ENCODE data around the gene PRKCB. TPM values are rescaled to one million over a fixed set of nuclear protein-coding genes. Genes with fewer than 3 reads are reported as not detected.

The PRKCB gene
- total RNA-seq, 1 donor from 2014 or later, result 59.0 TPM

DNA sequence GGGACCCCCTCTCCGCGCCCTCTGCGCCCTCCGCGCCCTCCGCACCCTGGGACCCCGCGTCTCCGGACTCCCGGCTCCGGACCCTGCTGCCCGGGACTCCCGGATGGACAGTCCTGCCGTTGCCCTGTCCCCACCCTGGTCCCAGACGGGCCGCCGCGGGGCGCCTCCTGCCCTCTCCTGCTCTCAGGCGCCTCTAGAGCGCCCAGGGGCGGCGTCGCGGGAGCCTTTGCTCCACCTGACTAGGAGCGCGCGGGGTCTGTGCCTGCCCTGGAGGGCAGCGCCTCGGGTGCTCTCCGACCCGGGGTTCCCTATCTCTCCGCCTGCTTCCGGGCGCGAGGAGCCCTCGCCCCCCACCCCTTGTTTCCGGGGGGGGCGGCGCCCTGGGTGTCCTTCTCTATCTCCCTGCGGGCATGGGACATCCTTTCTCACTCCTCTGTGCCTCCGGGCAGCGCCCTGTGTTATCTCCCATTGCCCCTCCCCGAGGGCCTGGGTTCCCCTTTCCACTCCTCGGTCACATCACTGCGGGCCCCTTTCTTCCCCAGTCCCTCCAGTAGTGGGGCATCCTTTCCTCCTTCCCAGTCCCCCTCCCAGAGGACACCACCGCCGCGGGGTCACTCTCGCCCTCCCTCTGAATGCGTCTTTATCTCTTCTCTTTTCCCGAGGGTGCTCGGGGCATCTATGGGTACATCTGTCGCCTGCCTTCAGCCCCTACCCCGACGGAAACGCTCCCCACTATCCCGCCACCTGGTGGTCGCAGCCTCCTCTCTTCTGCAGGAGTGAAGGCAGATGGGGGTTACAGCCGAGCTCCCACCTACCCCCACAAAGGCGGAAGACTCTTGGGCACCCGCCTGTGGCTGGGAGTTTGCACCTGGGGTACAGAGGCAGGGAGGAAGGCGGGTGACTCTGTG is 875 bp downstream of the PRKCB start:
- DNase-seq, result peak; percentile 44

DNA sequence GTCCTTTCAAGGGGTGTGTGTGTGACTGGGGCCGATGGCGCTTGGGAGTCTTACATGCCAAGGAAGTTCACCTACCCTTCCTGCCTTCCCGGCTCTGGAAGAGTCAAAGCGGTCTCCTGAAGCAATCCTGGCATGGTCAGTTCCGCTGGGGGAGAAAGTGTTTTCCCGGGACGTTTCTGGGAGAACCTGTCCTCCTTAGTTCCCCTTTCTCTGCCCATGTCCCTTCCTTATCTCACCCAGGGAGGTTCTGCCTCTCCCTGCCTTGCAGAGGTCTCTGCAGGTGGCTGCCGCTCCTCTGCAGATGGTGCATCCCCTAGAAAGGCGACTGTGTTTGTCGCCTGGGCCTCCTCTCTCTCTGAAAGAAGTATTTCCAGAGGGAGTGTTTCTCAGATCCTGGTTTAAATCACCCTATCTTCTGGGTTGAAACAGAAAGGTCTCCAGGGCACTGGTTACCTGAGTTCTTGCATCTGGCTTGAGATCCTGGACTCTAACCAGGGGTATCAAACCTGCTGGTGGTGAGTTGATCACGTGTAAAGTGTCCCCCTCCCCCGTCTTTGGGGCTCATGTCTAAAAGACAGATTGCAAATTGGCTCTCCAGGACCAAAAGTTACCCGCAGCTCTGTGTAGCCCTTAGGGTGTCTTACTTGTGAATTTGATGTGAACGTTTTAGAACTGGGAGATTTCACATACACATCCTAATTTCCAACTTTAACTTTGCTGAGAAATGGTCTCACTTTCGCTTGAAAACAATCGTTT is 1.9 kb downstream of the PRKCB start:
- peak; percentile 20 for DNase-seq

DNA sequence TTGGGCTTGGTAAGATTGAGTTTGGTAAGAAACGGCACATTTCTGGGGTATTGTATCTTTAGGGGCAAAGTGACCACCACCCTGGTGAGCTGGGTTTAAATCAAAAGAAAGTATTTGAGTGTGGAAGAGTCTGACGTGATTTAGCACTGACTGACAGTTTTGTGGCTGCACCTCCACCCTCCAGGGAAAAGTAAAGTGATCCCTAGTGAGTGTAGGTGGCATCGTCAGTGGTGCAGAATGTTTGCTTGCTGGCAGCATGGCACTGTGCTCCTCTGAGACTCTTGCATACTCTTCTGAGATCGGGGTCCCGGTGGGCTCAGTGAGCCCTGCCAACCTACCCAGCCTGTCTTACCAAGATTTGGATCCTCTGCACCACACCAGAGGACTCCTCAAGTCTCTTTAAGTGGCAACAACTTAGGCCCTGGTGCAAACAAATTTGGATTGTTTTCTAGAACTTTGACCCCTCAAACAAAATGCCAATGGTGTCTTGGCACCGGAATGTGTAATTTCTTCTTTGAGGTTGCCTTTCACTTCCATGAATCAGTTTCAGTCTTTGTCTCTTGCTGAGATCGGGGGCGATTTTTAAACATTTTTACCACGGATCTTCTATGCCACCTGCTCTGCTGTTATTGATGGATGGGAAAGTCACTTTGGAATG is 2.8 kb downstream of the PRKCB start:
- no peak for DNase-seq

DNA sequence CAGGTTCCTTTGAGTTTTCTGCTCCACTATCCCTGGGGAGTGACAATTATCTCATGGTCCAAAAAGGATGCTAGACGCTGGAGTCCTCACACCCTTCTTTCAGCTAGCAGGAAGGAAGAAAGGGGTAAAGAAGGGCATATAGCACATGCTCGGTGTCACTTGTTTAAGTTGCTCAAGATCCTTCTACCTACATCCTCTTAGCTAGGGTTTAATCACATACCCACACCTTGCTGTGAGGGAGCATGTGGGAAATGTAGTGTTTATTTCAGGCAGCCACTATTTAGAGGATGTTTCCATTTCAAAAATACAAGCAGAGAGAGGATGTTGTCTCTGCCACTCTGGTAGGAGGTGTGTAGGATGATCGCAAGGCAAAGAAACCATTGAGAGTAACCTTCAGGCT is 4.5 kb downstream of the PRKCB start:
- DNase-seq, result no peak

DNA sequence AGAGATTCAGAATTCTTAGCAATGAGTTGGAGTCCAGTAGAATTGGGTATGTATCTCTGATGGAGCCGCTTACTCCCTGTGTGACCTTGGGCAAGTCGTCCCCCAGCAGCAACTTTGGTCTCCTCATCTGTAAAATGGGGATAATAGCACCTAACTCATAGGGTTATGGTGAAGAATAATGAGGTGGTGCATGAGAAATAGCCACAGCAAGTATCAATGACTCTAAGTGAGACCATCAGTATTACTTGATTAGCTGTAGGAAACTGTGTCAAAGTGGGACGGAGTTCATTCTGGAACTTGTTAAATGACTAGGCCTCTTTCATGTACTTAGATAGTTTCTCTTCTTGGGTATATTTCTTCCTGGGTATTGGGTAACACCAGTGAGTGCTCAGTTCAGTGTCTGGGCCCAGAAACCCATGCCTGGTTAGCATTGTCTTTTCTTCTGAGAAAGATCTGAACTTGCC is 6.4 kb downstream of the PRKCB start:
- DNase-seq, result no peak

DNA sequence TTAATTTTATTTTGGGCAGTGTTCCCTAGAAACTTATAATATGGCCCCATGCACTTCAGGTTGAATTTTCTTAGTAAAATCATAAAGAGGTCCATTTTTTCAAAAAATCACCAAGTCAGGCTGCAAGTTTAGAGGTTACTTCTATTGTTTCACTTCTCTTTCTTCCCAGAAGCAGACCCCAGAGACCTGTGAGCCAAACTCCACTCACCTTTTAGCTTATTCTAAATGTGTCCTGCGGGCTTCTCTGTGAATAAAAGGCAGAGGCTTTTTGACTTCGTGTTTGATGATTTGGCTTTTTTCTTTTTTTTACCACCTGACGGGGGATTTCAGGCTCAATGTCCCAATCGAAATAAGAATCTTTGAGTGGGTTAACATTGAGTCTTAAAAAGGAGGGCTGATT is 7.4 kb downstream of the PRKCB start:
- no peak for DNase-seq

DNA sequence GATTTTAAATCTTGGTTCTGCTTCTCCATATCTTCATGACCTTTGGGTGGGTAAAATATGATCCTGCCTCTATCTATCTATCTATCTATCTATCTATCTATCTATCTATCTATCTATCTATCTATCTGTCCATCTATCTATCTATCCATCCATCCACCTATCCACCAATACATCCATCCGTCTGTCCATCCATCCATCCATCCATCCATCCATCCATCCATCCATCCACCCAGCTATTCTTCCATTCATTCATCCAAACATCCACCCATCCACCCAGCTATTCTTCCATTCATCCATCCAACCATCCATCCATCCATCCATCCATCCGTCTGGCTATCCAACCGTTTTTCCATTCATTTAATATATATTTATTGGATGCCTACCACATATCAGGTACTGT is 11.5 kb downstream of the PRKCB start:
- DNase-seq, result no peak

DNA sequence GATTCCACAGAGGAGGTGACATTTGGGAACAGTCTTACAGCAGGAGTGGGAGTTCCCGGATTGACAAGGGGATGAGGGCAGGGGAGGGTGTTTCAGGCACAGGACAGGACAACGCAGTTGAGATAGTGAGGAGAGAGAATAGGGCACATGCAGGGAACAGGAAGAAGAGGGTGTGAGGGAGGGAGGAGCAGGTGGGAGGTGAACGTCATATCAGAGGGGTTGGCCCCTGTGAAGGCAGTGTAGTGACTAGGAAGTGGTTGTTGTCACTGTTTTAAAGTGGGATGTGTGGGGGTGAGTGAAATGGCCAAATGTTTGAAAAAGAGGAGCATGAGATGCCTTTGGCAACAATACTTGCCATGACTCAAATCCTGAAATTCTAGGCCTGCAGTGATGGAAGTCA is 12.2 kb downstream of the PRKCB start:
- DNase-seq, result peak; percentile 33

DNA sequence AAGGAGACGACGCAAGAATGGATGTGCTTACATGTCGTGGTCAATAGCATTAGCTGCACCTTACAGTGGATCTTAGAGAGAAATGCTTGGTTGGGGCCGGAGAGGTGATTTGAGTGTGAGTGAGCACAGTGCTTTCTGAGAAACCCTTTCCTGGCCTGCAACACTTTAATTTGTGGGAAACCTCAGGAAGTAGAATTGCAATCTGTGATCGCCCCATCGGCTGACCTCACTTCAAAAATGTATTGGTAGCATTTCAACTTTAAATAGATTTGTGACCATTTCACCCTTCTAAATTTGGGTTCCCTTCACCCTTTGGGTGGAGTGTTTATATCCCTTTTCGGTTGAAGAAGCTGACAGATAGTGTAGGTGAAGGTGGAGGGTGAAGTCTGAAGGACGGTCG is 13.2 kb downstream of the PRKCB start:
- no peak for DNase-seq

DNA sequence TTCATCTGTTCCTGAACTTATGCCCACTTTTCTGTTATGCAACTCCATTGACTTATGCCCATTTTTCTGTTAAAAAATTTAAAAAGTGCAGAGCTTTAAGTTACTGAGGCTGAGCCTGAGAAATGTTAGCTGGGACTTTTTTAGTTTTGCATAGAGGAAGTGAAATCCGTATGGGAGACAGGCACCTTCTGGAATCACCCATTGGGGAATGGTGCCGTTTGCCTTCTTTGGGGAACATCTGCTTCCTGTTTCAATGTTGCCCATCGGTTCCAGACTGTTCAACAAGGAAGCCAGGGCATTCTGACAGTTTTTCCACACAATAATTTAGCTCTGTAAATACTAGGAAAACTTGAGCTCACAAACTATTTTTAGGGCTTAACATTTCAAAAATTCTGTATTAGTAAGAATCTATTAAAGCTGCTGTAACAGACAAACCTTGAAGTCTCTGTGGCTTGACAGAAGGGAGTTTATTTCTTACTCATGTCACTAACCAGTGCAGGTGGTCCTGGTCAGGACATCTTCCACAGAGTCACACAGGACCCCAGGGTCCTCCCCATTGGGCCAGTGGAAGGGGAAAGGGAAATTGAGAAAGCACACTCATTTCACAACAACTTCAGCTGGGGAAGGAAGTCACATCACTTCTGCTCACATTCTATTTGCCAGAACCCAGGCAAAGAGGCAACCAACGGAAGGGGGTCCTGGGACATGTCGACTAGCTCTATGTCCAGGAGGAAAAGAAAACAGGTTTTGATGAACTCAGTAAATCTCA is 17.2 kb downstream of the PRKCB start:
- DNase-seq, result no peak

DNA sequence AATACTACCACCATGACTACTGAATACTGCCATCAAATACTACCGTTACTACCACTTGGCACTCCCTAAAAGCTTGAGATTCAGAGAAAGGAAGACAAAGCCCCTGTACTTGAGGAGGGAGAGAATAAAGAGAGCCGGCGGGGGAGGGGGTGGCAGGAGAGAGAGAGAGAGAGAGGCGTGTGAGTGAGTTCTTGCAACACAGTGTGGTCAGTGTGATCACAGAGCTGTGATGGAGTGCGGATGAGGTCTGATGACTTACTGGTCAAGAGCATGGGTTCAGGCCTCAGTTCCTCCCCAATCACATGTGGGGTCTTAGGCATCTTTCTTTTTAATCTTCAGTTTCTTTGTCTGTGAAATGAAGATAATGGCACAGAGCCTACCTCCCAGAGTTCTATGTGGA is 19.2 kb downstream of the PRKCB start:
- no peak for DNase-seq

DNA sequence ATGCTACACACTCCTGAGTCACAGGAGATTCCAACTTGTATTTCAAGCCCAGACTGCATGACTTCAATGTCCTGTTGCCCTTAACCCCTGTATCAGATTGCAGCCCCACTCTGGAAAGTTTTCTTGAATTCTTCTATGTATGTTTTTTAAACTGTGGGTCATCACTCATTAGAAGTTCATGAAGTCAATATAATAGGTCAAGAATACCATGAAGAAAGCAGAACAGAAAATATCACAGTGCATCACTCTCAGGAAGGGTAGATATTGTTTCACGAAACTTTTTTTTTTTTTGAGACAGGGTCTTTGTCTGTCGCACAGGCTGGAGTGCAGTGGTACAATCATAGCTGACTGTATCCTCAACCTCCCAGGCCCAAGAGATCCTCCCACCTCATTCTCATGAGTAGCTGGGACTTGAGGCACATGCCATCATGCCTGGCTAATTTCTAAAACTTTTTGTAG is 20.5 kb downstream of the PRKCB start:
- DNase-seq, result no peak

DNA sequence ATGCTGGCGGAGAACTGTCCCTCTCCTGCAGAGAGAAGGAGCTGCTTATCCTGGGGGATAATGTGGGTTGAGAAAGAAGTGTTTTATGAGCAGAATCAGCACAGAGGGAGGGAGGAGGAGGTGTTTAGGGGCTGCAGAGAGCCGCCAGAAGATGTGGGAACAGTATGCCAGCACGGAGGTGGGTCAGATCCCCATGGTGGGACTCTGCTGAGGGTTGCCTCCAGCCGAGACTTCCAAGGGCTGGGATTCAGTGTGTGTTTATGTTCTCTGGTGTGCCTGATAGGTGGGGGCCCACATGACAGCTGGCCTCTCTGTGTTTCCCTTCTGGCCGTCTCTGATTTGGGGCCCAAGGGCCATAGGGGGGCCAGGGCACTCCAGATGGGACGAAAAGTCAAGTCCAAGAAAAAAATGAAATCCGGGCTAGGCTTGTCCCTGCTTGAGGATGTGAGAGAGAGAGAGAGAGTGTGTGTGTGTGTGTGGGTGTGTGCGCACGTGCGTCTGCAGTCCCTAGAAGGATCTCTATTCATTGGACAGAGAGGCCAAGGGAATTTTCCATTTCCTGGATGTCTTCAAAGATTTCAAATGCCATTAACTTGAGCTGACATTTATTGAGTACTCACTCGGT is 21.6 kb downstream of the PRKCB start:
- DNase-seq, result no peak

DNA sequence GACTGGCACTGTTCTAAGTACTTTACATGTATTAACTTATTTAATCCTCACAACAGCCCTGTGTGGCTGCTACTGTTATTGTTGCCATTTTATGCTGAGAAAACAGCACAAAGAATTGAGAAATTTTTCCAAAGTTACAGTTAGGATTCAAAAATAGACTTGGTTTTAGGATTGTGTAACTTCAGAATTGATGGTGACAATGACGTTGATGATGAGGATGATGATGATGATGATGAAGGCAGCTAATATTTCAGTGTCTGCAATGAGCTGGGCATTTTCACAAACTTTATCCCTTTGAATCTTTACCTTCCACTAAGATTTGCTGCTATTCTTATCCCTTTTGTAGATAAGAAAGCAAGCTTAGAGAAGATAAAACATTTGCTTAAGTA is 22.1 kb downstream of the PRKCB start:
- no peak for DNase-seq

DNA sequence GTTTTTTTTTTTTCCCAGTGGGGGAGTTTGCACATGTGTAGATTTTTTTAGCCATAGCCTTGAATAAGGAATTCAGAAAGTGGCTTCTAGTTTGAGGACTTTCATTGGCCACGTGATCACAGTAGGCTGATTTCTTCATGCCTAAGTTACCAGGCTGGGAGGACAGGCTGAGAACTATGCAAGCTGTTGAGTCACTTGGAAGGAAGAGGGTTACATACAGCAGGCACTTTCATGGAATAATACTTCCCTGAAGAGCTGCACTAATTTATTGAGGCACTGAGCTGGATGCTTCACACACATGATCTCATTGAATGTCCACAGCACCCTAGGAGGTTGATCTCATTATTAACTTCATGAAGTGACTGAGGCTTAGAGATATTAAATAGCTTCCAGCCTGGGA is 22.8 kb downstream of the PRKCB start:
- DNase-seq, result peak; percentile 23

DNA sequence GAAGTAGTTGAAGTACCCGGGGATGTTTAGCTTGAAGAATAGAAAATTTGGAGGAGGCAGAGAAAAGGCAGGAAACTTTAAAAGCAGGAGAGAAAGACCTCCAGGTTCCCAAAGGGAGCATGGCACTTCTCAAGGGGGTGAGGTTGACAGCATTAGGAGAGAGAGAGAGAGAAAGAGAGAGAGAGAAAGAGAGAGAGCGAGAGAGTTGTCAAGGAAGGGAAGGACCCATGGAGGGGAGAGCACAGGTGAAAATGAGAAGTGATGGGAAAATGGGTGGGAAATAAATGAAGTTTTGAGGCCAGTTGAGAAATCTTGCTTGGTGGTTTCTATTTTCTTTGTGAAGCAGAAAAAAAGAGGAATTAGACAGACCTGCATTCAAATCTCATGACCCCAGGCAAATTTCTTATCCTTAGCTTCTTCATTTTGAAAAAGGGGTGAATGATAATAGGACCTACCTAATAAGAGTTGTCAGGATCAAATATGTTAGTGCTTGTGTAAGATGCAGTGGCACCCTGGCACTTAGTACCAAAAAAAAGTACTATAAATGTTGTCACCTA is 24.0 kb downstream of the PRKCB start:
- DNase-seq, result no peak

DNA sequence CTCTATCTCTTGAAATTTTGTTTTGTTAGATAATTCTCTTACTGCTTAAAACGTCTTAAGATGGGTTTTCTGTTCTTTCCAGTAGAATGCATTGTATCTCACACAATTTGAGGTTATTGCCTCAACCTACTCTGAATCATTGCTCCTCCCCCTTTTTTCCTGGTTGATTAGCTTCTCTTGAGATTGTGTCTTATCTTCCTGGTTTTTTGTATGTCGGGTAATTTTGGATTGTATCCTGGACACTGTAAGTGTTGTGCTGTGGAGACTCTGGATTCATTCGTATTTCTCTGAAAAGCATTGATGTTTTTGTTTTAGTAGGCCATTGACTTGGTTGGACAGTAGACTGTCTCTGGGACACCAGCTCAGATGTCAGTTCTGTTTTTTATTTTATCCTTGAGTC is 26.1 kb downstream of the PRKCB start:
- no peak for DNase-seq

DNA sequence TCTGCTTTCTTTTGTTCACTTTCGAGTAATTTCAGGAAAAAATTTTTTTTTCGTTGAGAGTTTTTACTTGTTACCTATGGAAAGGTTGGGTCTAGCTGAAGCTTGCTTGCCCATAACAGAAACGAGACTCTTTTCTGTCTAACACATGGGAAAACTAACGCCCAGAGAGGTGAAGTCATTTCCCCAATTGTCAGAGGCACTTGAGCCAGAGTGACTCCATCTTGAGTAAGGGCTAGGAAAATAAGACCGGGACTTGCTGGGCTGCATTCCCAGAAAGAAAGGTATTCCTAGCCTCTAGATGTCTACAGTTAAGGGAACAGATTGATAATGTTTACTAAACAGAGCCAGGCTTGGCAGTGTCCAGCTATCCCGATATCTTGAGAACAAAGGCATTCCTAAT is 26.8 kb downstream of the PRKCB start:
- DNase-seq, result no peak

DNA sequence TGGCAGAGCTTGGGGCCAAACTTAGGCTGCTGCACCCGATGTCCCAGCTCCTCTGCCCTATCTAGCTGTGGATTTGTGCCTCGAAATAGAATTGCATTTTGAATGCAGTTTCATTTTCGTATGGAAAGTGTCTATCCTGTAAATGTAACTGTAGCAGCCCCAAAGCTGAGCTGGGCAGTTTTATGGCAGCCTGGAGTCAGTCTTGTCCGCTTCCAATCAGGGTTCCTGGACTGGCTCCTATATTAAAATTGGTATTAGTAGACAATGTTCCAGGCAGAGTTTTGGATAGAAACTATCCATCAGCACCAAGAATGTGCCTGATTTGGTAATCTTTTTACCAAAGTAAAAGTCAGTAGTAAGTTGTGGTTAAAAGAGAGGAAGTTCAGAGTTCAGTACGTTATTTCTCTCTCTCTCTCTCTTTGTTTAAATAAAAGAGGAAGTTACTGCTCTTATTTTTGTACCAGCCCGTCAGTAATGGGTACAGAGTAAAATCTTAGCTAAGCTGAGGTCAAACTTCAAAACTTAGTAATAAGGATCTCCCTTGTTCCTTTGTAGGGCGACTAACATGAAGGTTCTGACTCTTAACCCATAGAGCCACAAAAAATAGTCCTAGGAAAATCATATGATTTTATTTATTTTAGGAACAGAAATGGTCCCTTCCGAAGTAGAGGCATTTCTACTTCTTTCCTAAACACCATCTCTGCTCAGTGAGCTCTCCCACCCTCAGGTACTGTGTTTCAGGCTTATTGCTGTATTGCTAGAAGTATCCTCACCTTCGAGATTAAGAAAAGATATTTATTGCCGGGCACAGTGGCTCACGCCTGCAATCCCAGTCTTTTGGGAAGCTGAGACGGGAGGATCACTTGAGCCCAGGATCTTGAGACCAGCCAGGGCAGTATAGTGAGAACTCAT is 28.0 kb downstream of the PRKCB start:
- DNase-seq, result no peak

DNA sequence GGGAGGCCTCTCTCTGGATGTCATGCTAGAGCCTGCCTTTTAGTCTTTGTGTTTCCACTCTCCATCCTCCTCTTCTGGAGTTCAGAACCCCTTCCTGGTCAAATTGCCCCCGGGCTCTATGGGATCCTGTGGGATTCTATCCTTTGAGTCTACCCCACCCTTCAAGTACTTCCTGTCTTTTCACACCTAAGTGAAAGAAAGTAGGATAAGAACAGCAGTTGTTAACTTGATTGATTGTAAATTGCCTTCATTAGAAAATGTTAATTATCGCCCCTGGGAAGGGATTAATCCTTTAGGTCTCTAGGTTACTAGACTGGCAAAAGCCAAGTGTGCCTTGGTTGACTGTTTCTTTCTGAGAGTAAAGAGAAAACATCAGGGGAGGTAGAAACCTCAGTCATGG is 30.1 kb downstream of the PRKCB start:
- DNase-seq, result no peak
